HG03135 (cell line): ENCODE results near the gene ANGPT4.

Source experiments
- ATAC-seq: cut with Tn5 transposase; IDR thresholded peaks from one replicate; pipeline ENCODE4 v1.9.1; 2021; ENCODE audit warnings: mild to moderate bottlenecking, moderate library complexity; ENCODE audit not compliant: unreplicated experiment

ANGPT4 gene

DNA sequence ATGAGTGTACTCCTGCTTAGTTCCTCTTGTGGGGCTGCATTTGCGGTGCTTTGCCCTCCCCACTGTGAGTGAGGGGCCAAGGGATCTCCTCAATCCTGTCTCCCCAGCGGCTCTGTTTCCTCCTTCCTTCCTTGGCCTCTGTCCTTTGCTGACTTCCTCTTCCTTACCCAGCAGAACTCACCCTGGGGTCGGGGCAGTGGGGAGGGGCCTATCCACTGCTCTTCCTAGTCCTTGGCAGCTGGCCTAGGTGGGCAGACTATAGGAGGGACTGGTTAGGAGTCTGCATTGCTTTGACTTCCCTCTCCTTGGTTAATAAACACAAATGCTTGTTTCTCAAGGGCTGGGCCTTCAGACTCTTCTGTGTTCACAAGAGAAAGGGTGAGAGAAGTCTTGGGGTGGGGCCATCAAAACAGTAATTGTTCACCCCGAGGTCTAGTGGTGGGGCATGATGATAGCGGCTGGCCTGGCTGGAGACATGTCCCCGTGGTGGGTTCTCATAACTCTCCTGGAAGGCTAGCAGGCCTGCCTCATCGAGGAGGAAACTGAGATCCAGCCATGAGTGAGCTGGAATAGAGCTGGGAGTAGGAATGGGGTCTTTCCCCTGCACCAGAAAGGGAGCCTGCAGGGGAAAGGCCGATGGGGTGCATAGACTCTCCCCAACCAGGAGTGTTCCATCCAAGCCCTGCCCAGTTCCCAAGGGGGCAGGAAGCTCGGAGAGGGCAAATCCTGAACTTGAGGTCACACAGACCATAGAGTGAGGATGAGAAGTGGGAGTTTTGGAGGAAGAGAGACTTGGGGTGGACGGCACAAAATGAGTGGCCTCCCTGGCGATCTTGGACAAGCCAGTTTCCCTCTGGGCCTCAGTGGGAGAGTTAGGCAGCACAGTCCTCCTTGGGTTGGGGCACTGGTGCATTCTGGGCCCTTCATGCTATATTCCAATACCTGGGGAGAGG is 69.9 kb downstream of the ANGPT4 start:
- no peak for ATAC-seq

DNA sequence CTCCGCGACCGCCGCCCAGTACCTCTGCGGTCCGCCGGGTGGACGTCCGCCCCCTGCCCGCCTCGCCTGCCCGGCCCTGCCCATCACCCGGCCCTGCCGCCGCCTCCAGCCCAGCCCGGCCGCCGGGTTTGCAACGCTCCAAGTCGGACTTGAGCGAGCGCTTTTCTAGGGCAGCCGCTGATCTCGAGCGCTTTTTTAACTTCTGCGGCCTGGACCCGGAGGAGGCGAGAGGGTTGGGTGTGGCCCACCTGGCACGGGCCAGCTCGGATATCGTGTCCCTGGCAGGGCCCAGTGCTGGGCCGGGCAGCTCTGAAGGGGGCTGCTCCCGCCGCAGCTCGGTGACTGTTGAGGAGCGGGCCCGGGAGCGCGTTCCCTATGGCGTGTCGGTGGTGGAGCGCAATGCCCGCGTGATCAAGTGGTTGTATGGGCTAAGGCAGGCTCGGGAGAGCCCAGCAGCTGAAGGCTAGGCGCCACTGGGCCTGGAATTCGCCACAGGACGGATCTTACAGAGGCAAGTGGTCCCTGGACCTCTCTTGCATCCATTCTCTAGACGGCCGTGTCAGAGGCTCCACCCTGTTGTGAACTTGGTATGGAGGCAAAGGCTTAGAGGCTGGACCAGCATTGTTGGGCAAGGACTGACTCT is 70.8 kb downstream of the ANGPT4 start:
- ATAC-seq: no peak

DNA sequence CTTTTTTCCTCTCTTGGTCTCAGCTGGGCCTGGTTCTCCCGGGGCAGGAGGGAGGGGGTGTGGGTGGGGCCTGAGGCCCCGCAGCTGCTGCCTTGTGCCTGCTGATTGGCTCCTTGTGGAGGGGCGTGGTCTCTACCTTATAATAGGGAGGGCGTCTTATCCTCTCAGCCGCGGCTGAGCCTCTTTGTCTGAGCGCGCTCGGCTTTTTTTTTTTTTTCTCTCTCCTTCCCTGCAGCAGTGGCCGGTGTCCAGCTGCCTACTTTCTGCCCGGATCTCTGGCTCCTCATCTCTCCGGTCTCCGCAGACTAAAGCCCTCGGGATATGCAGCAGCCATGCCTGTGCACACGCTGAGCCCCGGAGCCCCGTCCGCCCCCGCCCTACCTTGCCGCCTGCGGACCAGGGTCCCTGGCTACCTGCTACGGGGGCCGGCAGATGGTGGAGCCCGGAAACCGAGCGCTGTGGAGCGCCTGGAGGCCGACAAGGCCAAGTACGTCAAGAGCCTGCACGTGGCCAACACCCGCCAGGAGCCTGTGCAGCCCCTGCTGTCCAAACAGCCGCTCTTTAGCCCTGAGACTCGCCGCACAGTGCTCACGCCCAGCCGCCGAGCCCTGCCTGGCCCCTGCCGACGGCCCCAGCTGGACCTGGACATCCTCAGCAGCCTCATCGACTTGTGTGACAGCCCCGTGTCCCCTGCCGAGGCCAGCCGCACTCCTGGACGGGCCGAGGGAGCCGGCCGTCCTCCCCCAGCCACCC is 71.5 kb downstream of the ANGPT4 start:
- peak; percentile 91 for ATAC-seq

DNA sequence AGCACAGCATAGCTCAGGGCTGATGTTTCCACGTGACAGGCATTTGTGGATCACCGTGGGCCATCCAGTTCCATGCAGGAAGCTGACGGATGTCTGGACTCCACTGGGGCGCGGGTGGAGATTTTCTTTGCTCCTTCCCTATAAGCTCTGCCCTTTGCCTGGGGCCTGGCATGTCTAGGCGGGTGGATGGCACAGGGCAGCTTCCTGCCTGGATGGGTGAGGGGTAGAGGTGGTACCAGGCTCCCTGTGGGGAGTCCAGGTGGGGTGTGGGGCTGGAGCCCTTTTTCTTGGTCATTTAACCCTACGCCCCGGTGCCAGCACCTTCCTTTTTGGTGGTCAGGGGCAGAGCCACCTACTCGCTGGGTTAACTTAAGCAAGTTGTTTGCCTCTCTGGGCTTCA is 72.2 kb downstream of the ANGPT4 start:
- no peak for ATAC-seq

DNA sequence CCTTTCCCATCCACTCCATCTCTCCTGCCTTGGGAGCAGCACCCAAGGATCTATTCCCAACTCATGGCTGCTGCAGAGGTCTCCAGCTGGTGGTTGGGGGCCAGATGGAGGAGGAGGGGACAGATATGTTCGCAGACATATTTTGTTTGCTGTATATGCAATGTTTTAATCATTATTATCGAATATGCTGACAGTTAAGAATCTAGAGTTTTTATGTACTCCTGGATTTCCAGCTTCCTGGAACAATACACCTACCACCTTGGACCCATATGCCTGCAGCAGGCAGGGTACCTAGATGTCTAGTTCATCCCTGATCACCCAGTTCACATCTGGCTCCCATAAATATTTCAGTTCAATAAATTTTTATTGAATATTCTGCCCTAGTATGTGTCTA is 73.6 kb downstream of the ANGPT4 start:
- ATAC-seq: no peak

DNA sequence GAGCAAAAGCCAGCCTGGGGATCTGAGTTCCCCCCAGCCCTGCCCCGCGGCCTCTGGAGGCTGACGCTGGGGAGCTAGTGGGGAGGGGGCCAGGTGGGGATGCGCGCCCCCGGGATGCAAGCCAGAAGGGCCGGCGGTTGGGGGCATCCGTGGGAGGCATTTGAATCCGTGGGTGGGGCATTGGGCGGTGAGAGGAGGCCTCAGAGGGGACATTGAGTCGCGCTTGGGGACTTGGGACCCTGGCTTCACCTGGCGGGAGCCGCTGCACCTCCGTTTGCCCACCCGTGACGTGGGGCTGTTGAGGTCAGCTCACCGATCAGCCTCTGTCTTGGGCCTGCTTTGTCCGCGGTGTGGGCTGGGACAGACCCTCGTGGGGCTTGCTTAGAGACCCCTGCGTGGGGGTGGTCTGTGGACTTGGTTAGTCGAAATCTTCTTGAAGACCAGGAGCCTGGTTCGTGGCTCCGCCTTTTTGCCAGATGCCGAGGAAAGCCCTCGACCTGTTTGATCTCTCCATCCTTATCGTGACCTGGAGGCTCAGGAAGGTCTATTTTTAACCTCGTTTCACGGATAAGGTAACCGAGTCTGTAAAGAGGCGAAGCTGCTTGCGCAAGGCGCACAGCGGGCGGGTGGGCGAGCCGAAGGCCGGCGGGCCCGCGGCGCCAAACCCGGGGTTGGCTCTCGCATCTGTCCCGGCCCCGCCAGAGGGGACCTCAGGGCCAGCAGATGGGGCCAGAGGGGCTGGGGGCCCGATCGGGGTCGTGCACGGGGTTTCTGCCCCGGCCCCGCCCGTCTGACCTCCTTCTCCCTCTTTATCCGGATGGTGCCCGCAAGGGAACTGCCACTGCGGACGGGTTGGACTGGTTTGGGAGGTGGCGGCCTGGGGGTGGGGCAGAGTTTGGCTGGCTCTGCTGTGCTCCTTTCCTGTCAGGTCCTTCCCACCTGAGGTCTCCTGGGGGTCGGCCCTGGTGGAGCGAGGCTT is 74.3 kb downstream of the ANGPT4 start:
- ATAC-seq: no peak

DNA sequence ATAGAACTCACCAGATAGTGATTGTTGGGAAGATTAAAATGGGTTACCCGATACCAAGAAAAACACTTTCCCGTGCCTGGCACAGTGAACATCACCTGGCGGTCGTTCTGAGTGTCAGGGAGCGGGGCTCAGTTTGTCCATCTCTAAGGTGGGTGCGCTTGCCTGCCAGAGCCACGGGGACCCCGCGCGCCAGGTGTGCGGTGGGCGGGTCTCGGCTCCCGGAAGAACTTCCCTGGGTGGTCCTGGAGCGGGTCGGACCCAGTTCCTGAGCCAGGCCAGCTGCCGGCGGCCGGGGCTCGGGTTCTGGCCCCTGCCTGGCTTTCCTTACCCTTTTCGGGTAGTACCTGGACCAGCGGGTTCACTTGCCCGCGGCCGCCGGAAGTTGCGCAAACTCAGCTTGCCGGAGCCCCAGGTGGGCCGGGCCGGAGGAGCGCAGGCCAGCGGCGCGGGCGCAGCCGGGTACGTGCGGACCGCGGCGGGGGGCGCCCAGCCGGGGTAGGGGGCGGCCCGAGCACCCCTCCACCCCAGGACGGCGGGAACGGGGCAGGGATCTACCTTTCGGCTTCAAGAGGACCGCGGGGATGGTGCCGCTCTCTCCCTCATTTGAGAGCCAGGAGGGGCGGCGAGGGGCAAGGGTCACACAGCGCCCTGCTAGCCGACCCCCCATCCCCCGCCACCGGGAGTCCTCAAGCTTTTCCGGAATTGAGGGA is 75.1 kb downstream of the ANGPT4 start:
- ATAC-seq: no peak

DNA sequence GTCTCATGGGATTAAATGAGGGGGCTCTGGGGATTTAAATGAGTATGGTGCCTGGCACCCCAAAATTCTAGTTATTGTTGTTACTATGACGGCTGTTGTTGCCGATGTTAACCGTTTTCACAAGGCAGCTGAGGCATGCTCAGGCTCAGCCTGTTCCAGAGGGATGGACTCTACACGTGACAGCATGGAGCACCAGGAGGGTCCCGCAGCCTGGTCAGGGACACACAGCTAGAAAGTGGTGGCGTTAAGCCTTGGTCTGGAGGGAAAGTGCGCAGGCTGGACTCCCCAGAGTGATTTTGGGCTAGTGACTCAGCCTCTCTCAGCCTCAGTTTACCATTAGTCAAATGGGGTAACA is 75.7 kb downstream of the ANGPT4 start:
- no peak for ATAC-seq

DNA sequence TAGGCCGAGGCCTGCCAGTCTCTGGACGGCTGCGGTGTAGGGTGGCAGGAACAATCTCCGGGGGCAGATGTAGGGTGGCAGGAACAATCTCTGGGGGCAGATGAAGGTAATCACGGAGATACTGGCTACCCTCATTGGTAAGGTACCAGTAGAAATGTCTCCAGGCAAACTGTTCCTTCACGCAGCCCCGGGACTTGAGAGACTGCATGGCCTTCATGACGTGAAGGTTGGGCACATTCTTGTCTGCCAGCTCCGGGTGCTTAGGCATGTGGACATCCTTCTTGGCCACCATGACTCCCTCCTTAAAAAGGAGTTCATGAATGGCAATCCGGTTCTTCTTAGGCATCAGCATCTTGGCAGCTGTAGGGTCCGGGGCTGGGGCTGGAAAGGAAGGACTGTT is 76.5 kb downstream of the ANGPT4 start:
- no peak for ATAC-seq

DNA sequence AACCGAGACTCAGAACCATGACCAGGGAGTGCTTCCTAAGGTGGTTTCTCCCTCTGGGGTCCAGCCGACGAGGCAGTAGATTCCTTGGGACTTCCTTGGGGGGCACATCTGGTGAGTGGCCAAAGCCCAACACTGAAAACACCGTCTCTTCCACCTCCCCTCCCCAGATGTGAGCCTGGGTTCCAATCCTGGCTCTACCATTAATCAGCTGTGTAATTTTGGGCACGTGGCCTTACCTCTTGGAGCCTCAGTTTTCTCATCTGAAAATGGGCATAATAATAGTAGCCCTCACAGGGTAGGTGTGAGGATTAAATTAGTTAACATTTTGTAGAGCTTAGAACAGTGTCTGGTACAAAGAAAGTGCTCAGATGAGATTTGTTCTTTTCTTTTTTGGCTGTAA is 77.1 kb downstream of the ANGPT4 start:
- no peak for ATAC-seq

DNA sequence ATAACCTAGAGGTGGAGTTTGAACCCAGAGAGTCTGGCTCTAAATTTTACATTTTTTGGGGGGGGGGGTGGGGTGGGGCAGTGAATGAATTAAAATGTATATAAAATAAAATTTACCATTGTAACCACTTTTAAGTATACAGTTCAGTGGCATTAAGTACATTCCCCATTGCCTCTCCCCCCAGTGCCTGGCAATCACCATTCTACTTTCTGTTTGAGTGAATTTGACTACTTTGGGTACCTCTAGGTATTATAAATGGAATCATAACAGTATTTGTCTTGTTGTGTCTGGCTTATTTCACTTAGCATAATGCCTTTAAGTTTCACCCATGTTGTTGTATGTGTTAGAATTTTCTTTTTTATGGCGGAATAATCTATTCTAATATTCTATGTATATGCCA is 79.9 kb downstream of the ANGPT4 start:
- no peak for ATAC-seq

DNA sequence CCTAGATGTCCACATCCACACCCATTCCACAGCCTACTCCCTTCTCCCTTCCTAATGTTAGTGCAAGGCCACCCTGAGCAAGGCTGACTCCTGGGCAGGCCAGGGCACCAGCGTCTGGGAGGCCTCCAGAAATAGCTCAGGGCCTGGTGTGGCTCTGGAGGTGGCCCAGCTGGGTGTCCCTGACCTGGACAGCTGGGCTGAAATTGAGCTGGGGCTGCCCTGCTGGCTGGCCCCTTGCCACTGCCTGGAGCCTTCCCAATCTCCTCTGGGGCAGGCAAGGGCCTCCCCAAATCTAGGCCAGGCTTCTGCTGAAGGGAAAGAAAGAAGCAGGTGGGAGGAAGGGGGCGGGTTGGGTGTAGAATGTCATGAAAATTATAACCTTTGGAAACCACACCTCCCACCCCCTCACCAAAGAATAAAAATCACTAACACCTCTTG is 80.5 kb downstream of the ANGPT4 start:
- no peak for ATAC-seq

DNA sequence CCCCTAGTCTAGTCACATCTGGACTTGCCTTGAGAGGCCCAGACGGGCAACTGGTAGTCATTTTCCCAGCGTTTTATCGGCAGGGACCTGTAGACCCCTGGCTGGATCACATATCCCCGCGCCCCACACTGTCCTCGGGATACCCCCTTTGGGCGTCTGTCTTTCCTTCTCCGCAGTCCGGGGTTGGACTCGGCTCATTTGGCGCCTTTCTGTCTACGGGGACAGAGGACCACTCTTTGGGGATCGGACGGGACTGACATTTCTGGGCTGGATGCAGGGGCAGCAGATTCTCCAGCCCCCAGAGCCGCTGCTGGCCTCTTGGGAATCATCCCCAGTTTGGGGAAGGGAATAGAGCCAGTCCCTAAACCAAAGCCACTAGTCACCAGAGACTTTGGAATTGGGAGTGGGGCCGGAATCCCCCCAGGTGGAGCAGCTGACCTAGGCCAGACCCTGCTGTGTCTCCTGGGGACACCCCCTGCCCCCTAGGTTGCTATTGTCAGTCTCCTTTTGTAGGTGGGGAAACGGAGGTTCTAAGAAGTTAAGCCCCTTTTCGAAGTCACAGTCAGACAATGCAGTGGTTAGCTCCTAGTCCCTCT is 81.9 kb downstream of the ANGPT4 start:
- no peak for ATAC-seq

DNA sequence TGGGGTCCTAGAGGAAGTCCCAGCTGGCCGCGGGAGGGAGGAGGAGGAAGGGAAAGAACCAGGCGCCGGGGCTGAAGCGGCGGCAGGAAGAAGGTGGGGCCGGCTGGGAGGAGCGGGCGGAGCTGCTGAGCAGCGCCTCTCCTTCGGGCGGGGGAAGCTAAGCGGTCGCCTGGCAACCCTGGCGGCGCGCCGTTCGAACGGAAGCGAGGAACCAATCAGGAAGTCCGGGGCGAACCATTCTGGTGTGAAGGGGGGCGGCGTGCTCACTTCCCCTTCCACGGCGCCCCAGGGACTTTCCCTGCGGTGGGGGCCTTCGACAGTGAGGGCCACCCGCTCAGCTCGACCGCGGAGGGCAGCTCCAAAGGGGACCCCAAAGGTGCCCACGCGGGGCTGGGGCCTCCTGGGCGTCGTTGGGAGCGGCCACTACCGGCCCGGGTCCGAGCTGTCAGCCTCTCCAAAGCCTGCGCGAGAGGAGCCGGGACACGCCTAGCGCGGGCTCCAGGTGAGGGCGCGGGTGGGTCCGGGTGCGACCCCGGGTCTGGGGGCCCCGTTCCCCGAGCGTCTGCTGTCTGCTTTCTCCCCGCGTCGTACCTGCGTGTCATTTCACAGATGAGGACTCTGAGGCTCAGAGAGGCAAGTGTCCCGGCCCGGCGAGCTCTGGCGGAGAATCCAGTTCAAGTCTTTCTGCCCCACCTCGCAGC is 82.5 kb downstream of the ANGPT4 start, which contains the start of gene FAM110A:
Gene FAM110A, plus strand, starts transcription at position 266 of the 701 bp plus-strand sequence. CDS start 11,090 bp downstream, outside the sequence.
- ATAC-seq: peak; percentile 97

DNA sequence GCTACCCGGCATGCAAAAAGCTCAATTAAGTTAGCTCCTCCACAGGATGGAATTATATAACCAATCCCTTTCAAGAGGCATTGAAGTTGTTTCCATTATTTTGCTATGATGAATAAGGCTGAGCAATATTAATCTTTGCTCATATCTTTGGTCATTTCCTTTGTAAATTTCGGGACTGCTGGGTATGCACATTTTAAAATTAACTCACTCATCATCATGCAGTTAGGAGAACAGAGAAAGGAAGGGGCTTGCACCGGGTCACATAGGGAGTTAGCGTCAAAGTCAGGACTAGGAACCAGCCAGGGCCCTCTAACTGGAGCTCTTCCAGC is 83.0 kb downstream of the ANGPT4 start:
- ATAC-seq: no peak

DNA sequence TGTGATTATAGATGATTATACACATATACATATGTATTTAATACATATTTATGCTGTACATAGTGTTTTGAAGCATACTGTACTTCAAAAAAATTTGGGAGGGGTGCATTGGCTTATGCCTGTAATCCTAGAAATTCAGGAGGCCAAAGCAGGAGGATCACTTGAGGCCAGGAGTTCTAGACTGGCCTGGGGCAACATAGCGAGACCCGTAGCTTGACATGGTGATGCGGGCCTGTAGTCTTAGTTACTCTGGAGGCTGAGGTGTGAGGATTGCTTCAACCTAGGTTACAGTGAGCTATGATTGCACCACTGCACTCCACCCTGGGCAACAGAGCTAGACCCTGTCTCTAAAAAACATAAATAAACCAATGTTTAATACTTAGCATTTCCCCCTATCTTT is 84.2 kb downstream of the ANGPT4 start:
- no peak for ATAC-seq

DNA sequence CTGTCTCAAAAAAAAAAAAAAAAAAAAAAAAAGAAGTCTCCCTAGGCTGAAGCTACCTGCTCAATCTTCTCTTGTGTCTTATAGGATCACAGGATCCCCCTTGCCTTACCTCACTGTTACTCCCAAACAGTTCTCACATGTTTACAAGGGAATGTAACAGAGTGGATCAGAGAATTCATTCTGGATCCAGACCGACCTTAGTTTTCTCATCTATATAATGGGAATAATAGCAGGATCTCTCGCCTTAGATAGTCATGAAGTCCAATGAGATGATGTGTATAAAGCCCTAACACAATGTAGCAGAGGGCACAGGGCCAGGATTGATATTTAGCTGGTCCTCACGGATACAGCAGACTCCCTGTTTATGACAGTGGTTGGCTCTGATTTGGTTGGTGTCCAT is 84.9 kb downstream of the ANGPT4 start:
- ATAC-seq: no peak

DNA sequence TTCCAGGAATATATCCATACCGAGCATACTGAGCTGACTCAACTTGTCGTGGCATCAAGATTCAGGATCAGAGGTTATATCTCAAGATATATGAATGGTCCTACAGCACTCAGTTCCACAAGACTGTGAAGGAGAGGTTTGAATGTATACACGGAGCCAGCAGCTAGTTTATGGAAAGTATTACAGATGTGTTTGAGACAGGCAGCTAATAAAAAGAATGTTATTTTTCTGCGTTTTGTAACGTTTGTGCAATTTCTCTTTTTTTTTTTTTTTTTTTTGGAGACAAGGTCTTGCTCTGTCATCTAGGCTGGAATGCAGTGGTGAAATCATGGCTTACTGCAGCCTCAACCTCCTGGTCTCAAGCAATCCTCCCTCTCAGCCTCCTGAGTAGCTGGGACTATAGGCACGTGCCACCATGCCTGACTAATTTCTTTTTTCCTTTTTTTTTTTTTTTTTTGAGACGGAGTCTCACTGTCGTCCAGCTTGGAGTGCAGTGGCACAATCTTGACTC is 86.1 kb downstream of the ANGPT4 start:
- ATAC-seq: no peak

DNA sequence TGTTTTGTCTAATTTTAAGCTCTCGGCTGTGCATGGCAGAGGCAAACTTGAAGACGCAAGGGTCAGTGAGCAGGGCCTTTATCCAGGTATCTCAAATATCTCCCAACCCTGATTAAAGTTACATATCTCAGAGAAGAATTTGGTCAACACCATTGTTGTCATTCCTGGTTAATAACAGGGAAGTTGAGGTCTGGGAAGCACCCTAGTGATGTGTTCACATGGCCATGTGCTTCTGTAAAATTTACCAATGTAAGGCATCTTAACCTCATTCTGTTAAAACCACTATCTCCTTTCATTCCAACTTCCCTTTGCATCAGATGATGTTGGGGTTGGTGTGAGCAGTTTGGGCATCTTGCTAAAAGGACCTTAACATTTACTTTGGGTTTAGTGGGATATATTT is 86.6 kb downstream of the ANGPT4 start:
- ATAC-seq: no peak
